Esophagus squamous epithelium (tissue), 5 donors: ENCODE data around the gene MAGEF1. TPM values are rescaled to one million over a fixed set of nuclear protein-coding genes. Genes with fewer than 3 reads are reported as not detected.

Experiments
- DNase-seq: peaks from one replicate; lab custom pipeline; 2025; lab: John Stamatoyannopoulos, UW
- H3K27ac ChIP-seq, 4 donors: fragments of 200-600 bp; sonication (generic); one replicate each; pipeline ENCODE4 v1.5.1; 2016 to 2019; ENCODE audit warnings: mild to moderate bottlenecking in 1 of 4
- H3K27me3 ChIP-seq, 4 donors: fragments of 200-600 bp; sonication (generic); 1 replicate in 3 of 4; 2 replicates in 1 of 4; pipeline versions ENCODE4 v1.5.1 to v1.6.0; 2017 to 2021; ENCODE audit warnings: antibody characterized with exemption in 1 of 4
- H3K36me3 ChIP-seq, 3 donors: fragments of 200-600 bp; sonication (generic); one replicate each; pipeline ENCODE4 v1.5.1; 2016 to 2019
- H3K4me1 ChIP-seq, 3 donors: fragments of 200-600 bp; sonication (generic); one replicate each; pipeline ENCODE4 v1.5.1; 2017 to 2019
- H3K4me3 ChIP-seq, 4 donors: fragments of 200-600 bp; sonication (generic); 1 replicate in 3 of 4; 2 replicates in 1 of 4; pipeline ENCODE4 v1.5.1; 2016 to 2019; ENCODE audit warnings: mild to moderate bottlenecking in 2 of 4, moderate library complexity in 1 of 4
- H3K9me3 ChIP-seq, 3 donors: fragments of 200-600 bp; sonication (generic); one replicate each; pipeline ENCODE4 v1.5.1; 2016 to 2019
- CTCF ChIP-seq, 6 experiments: fragments of 450-650 bp in 4 of 6; fragments of 200-600 bp in 2 of 6; sonication (generic) in 2 of 6; IDR thresholded peaks; one replicate each; pipeline ENCODE4 v1.5.1; 2016 to 2019; ENCODE audit warnings: antibody characterized with exemption in 6 of 6, mild to moderate bottlenecking in 4 of 6, moderate library complexity in 4 of 6
- POLR2A ChIP-seq, 4 donors: fragments of 450-650 bp; IDR thresholded peaks; one replicate each; pipeline ENCODE4 v1.6.1; 2017; ENCODE audit warnings: antibody characterized with exemption in 4 of 4, mild to moderate bottlenecking in 4 of 4, moderate library complexity in 3 of 4
- WGBS, 2 donors: methylation state at CpG; one replicate each; pipeline ENCODE4 v1.1.5; 2018; 5-methylcytosine and 5-hydroxymethylcytosine counted together
- intact Hi-C: fragments of 100-400 bp; cut with DNase I; formaldehyde crosslinking; loops from one replicate; pipeline ENCODE4 v1.15.0; 2022
- total RNA-seq, 4 donors: library from RNA; depleted of rRNA; stranded (reverse); fragments of >200 nt; gene quantifications; one replicate each; pipeline ENCODE4 v1.1.0, GENCODE V29; 2016
- donor health status: DM: yes; HTN: yes; CAD: no.

MAGEF1 gene
- total RNA-seq, 4 donors from 2014 or later, result 18.3 to 28.4 (median 20.6) TPM

GRCh38 chr3:184738982-184739381 is 27.1 kb upstream of the MAGEF1 start:
- no peak for DNase-seq
- Histone ChIP-seq H3K27ac (peak overlapping the region; percentile 88 to 97 (median 94)), H3K4me3 (no peak overlapping the region), H3K36me3 (no peaks in the 10 kb centered on the region), H3K9me3 (no peaks in the 10 kb centered on the region), H3K4me1 (peaks cover 30 to 62% (median 36%) of the 10 kb centered on the region in 3 donors), H3K27me3 (no peaks in the 10 kb centered on the region)
- no peak for TF ChIP-seq POLR2A (IDR thresholded peaks at IDR 0.05)
- TF ChIP-seq CTCF (IDR thresholded peaks at IDR 0.05), result no peak
- intact Hi-C loops, result no loop called here
- 86 to 88% methylated on average over 4 of the region's 4 CpGs for WGBS, 2 donors

- H3K4me3 ChIP-seq, result no peak overlapping the region
- no peaks in the 10 kb centered on the region for H3K9me3 ChIP-seq
- intact Hi-C loops, result no loop called here
- peaks cover 30 to 62% (median 36%) of the 10 kb centered on the region in 3 donors for H3K4me1 ChIP-seq
- DNase-seq, result no peak
- 27 to 31% methylated on average over 6 to 8 of the region's 8 CpGs for WGBS, 2 donors
- H3K36me3 ChIP-seq, result no peaks in the 10 kb centered on the region
- TF ChIP-seq CTCF (IDR thresholded peaks at IDR 0.05) (no peak), POLR2A (IDR thresholded peaks at IDR 0.05) (no peak)
- H3K27me3 ChIP-seq, result no peaks in the 10 kb centered on the region
- H3K27ac ChIP-seq, result peak overlapping the region; percentile 88 to 97 (median 94)
Measured at GRCh38 chr3:184738506-184738890, 26.6 kb upstream of the MAGEF1 start.

GRCh38 chr3:184737641-184738505 is 26.0 kb upstream of the MAGEF1 start:
- Histone ChIP-seq H3K4me1 (peaks cover 30 to 62% (median 36%) of the 10 kb centered on the region in 3 donors), H3K27me3 (no peaks in the 10 kb centered on the region)
- 39 to 41% methylated on average over 12 to 13 of the region's 15 CpGs for WGBS, 2 donors

GRCh38 chr3:184737063-184737462 is 25.2 kb upstream of the MAGEF1 start:
- Histone ChIP-seq H3K27ac (peak overlapping the region; percentile 88 to 97 (median 94)), H3K9me3 (no peaks in the 10 kb centered on the region), H3K36me3 (no peaks in the 10 kb centered on the region), H3K4me3 (no peak overlapping the region), H3K4me1 (peaks cover 30 to 55% (median 36%) of the 10 kb centered on the region in 3 donors), H3K27me3 (no peaks in the 10 kb centered on the region)
- TF ChIP-seq POLR2A (IDR thresholded peaks at IDR 0.05), result no peak
- TF ChIP-seq CTCF (IDR thresholded peaks at IDR 0.05), result no peak
- intact Hi-C loops, result no loop called here
- 70 to 71% methylated on average over 3 of the region's 3 CpGs for WGBS, 2 donors
- DNase-seq, result no peak

More at GRCh38 chr3:184737641-184738505, 26.0 kb upstream of the MAGEF1 start:
- peak overlapping the region; percentile 88 to 97 (median 94) for H3K27ac ChIP-seq
- H3K4me3 ChIP-seq, result no peak overlapping the region
- no peak for DNase-seq
- intact Hi-C loops, result no loop called here
- no peak for TF ChIP-seq CTCF (IDR thresholded peaks at IDR 0.05)
- peak in 1 of 4 donors; percentile 21 for TF ChIP-seq POLR2A (IDR thresholded peaks at IDR 0.05)
- no peaks in the 10 kb centered on the region for H3K9me3 ChIP-seq
- H3K36me3 ChIP-seq, result no peaks in the 10 kb centered on the region
